ENCODE results near the gene LHX6. TPM values are rescaled to one million over a fixed set of nuclear protein-coding genes. Genes with fewer than 3 reads are reported as not detected.

The LHX6 gene
- total and polyA plus RNA-seq, 2 of the 13 experiments (the other 11 are each of a cell fraction or from before 2014, with no cell fraction given) = 1.1 to 1.3 TPM

- TF ChIP-seq E2F2 (CRISPR knock-in tag; IDR thresholded peaks at IDR 0.05; ENCODE audit: borderline replicate concordance) (no peak), GABPA (IDR thresholded peaks at IDR 0.05; ENCODE audit: low read depth, low read length) (no peak), GABPA (CRISPR knock-in tag; IDR thresholded peaks at IDR 0.05; ENCODE audit: low read depth) (peak; percentile 77), SAP130 (CRISPR knock-in tag; IDR thresholded peaks at IDR 0.05; ENCODE audit: low read depth) (peak; percentile 44; the same call in 1 of the 2 replicates)
Measured at GRCh38 chr9:122265149-122265915, 36.6 kb upstream of the LHX6 start (continued).

GRCh38 chr9:122264360-122265148 lies 35.8 kb upstream of the LHX6 start, which contains the start of the genes MRRF and RBM18:
Gene MRRF (plus strand): TSS chr9:122264882. CDS start chr9:122270892, 6,010 bp downstream.
Gene RBM18 (minus strand): TSS chr9:122264840. CDS start chr9:122261492, 3,348 bp downstream.
- Histone ChIP-seq H3K4me3 (replicated peaks in 1 of 3; ENCODE audit: insufficient read depth in 1 of 3, low read depth in 2 of 3, low read length in 3 of 3) (peak within 1 kb of the TSS; percentile 69 to 83 (median 75)), H3K27ac (ENCODE audit: extremely low read length, insufficient read depth, low read length) (peak within 1 kb of the TSS; percentile 84), H3K79me2 (ENCODE audit: insufficient read depth, low read length) (peaks cover 46% of the 10 kb centered on the region), H3K9me3 (ENCODE audit: low read length) (no peaks in the 10 kb centered on the region), H2AFZ (ENCODE audit: low read length) (peak within 1 kb of the TSS; percentile 70), H3K4me2 (ENCODE audit: low read depth, low read length) (peak within 1 kb of the TSS; percentile 91), H4K20me1 (ENCODE audit: insufficient read depth, low read length) (no peaks in the 10 kb centered on the region), H3K27me3 (ENCODE audit: control insufficient read depth in 1 of 2, insufficient read depth in 2 of 2, low read length in 2 of 2) (no peaks in the 10 kb centered on the region; a peak in 1 of 5 replicates), H3K36me3 (replicated peaks in 1 of 2; ENCODE audit: control insufficient read depth in 1 of 2, insufficient read depth in 2 of 2, low read length in 2 of 2) (peaks cover 0 to 4% of the 10 kb centered on the region in 2 experiments; a peak in 2 of 5 replicates), H3K9ac (ENCODE audit: insufficient read depth, low read depth, low read length) (peak within 1 kb of the TSS; percentile 83), H3K4me1 (ENCODE audit: insufficient read depth, low read length) (peaks cover 44% of the 10 kb centered on the region)
- peak; percentile 78 for DNase-seq (ENCODE audit: low spot score)
- no TSS peak for BruUV-seq (replicated peaks)
- ATAC-seq = peak; percentile 85
- ChIA-PET POLR2A (interaction anchor here (0.7 to 2.1 kb wide), 17 partner anchors 12 to 676 kb away, joined by 3 to 16 read pairs (median 4); partner anchors contain the start of genes RABGAP1 and ZBTB26), CTCF (ENCODE audit: low intra/inter-chr PET ratio, low total read pairs) (interaction anchor here (1.8 kb wide), 1 partner anchor 139 kb away, joined by 7 read pairs; no protein-coding TSS in a partner anchor)
- intact Hi-C loops (cut with micrococcal nuclease; ENCODE audit: unreplicated experiment) = loop anchor here (5.0 kb wide), 4 partner anchors 77 to 167 kb away; no protein-coding TSS in a partner anchor
- 0% methylated on average over 5 of the region's 60 CpGs for WGBS (ENCODE audit: low lambda C conversion rate)
- FAIRE-seq = no peak
- in situ Hi-C loops (cut with HindIII; ENCODE audit: extremely low pct_ligation_motif_present, low pct_unique_long_range_greater_than_20kb) = no loop called here
- peak; percentile 84; the same call in 1 of the 2 replicates for TF ChIP-seq ZNF431 (CRISPR knock-in tag; IDR thresholded peaks at IDR 0.05; ENCODE audit: borderline replicate concordance, low read depth)
- TF ChIP-seq ZNF496 (CRISPR knock-in tag; IDR thresholded peaks at IDR 0.05; ENCODE audit: insufficient replicate concordance) = no peak
- no peak for TF ChIP-seq ZNF652 (CRISPR knock-in tag; IDR thresholded peaks at IDR 0.05; ENCODE audit: borderline replicate concordance, low read depth)
- TF ChIP-seq DMTF1 (CRISPR knock-in tag; IDR thresholded peaks at IDR 0.05) = 0 out of 2 replicates have a peak, but pooled peaks have one; percentile 77
- peak; percentile 97 for TF ChIP-seq ZNF792 (CRISPR knock-in tag; IDR thresholded peaks at IDR 0.05)
- TF ChIP-seq TOE1 (CRISPR knock-in tag; IDR thresholded peaks at IDR 0.05) = peak; percentile 86; the same call in 1 of the 2 replicates
- TF ChIP-seq GMEB1 (CRISPR knock-in tag; IDR thresholded peaks at IDR 0.05; ENCODE audit: borderline replicate concordance) = peak; percentile 99
- peak; percentile 58; the same call in 1 of the 2 replicates for TF ChIP-seq NFYC (CRISPR knock-in tag; IDR thresholded peaks at IDR 0.05)
- 0 out of 2 replicates have a peak, but pooled peaks have one; percentile 26 for TF ChIP-seq RAD21 (CRISPR knock-in tag; IDR thresholded peaks at IDR 0.05)
- no peak for TF ChIP-seq SYNCRIP (IDR thresholded peaks at IDR 0.05; ENCODE audit: insufficient read depth, low read depth, low read length)
- 0 out of 2 replicates have a peak, but pooled peaks have one; percentile 36 for TF ChIP-seq ZNF549 (CRISPR knock-in tag; IDR thresholded peaks at IDR 0.05)

Data from HepG2 (cell line).